ES-I3 (cell line): Measurements from ENCODE around the gene PRR16.

ENCODE experiments used
- H3K36me3 ChIP-seq: 2 replicates; pipeline ENCODE4 v1.6.1; 2013; ENCODE audit warnings: mild to moderate bottlenecking, low read length, control low read depth, moderate library complexity; ENCODE audit not compliant: insufficient read depth
- H3K4me1 ChIP-seq: 2 replicates; pipeline ENCODE4 v1.6.1; 2013; ENCODE audit warnings: mild to moderate bottlenecking, control low read depth, low read length; ENCODE audit not compliant: insufficient read depth
- H3K9ac ChIP-seq: 2 replicates; pipeline ENCODE4 v1.6.1; 2013; ENCODE audit warnings: low read depth, mild to moderate bottlenecking, low read length, moderate library complexity
- H3K9me3 ChIP-seq: 2 replicates; pipeline ENCODE4 v1.6.1; 2013; ENCODE audit warnings: mild to moderate bottlenecking, low read length, moderate library complexity; ENCODE audit not compliant: control insufficient read depth, insufficient read depth

Gene PRR16

DNA sequence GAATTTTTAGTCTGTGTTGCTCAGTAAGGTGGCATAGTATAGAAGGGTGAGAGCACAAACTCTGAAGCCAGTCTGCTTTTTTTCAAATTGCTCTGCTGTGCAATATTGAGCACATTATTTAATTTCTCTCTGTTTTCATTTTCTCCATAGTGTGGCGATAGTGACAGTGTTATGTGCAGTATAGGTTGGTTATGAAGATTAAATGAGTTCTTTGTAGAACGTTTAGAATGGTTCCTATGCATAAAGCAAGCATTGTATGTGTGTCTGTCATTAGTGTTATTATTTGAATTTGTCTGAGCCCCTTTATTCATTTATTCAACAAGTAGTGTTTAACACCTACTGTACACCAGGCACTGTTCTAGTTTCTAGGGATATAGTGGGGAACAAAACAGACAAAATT, 9.2 kb downstream of the PRR16 start:
- H3K36me3 ChIP-seq: no peaks in the 10 kb centered on the region
- H3K9me3 ChIP-seq: no peaks in the 10 kb centered on the region
- H3K4me1 ChIP-seq: no peaks in the 10 kb centered on the region
- no peak overlapping the region for H3K9ac ChIP-seq

DNA sequence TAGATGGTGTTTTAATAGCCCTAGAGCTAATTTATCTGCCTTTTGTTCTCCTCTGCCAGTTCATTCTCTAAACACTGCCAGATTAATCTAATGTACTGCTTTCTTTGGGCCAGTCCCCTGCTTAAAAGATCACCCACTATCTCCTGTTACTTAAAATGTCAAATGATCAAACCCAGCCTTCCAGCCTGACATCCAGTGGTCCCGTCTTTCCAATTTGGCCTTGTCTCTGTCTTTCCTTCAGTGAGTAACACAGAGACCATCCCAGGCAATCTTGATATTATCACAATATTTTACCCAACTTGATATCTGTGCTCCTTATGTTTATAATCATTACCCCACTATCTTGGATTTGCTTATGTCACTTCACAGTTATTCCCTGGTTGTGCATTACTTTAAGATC, 12.0 kb downstream of the PRR16 start:
- H3K9me3 ChIP-seq: no peaks in the 10 kb centered on the region
- no peaks in the 10 kb centered on the region for H3K36me3 ChIP-seq
- peaks cover 4% of the 10 kb centered on the region; the same call in 1 of the 2 replicates for H3K4me1 ChIP-seq
- no peak overlapping the region for H3K9ac ChIP-seq

GRCh38 chr5:120479066-120479465, 15.0 kb downstream of the PRR16 start:
- H3K9me3 ChIP-seq: no peaks in the 10 kb centered on the region
- no peaks in the 10 kb centered on the region for H3K36me3 ChIP-seq
- H3K9ac ChIP-seq: no peak overlapping the region
- H3K4me1 ChIP-seq: peaks cover 4% of the 10 kb centered on the region; the same call in 1 of the 2 replicates

DNA sequence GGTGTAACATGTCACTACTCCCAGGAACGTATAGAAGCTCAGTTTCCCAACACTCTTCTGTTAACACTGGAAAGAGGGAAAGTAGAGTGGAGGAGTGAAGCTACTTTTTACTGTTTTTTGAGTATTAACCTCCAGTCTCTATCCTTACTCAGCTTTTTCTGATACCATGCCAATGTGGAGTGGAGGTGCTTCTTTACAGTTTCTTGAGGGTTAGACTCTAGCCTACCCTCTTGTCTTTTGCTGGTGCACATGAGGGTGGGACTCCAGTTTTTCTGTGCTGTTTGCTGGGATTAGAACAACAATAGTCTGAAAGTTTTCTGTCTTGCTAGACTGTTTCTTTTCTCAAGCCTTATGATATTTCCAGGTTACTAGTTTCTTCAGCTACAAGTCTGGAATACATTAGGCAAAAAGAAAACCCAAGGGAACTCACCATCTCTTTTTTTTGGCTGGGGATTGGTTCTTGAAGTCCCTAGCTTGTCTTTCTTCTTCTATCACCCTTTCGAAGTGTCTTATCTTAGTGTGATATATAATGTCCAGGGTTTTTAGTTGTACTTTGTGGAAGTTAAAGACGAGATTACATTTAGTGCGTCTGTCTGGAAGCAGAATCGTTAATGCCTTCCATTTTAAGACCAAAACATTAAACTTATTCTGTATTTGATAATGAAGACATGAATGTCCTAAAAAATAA, 35.9 kb downstream of the PRR16 start:
- H3K36me3 ChIP-seq: no peaks in the 10 kb centered on the region
- H3K9me3 ChIP-seq: no peaks in the 10 kb centered on the region
- H3K4me1 ChIP-seq: no peaks in the 10 kb centered on the region
- no peak overlapping the region for H3K9ac ChIP-seq

DNA sequence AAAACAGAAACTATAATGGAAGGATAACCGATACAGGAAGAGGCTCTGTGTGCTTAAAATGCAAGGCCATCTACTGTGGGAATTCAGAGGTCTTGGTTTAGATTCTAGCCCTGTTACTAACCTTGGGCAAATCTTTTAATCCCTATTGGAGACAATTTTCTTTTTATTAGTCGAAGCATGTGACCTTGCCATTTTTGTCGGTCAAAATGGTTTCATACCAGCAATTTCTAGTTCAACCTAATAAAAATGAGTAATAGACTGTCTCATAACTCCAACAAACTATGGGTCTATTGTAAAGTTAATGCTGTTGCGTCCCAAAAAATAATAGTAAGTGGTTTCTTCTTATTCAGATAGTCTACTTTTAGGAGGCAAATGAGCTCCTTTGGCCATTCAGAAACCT, 38.4 kb downstream of the PRR16 start:
- no peaks in the 10 kb centered on the region for H3K9me3 ChIP-seq
- H3K9ac ChIP-seq: no peak overlapping the region
- H3K36me3 ChIP-seq: no peaks in the 10 kb centered on the region
- H3K4me1 ChIP-seq: no peaks in the 10 kb centered on the region; the same call in 1 of the 2 replicates

GRCh38 chr5:120503341-120503740, 39.2 kb downstream of the PRR16 start:
- Histone ChIP-seq H3K9ac (no peak overlapping the region), H3K9me3 (no peaks in the 10 kb centered on the region)

GRCh38 chr5:120504057-120504456, 40.0 kb downstream of the PRR16 start:
- Histone ChIP-seq H3K9ac (no peak overlapping the region), H3K4me1 (peaks cover 14% of the 10 kb centered on the region), H3K9me3 (no peaks in the 10 kb centered on the region), H3K36me3 (no peaks in the 10 kb centered on the region)

More at GRCh38 chr5:120503341-120503740, 39.2 kb downstream of the PRR16 start:
- Histone ChIP-seq H3K4me1 (peaks cover 7% of the 10 kb centered on the region), H3K36me3 (no peaks in the 10 kb centered on the region)

- H3K9ac ChIP-seq: no peak overlapping the region
- H3K4me1 ChIP-seq: peaks cover 30% of the 10 kb centered on the region
- H3K36me3 ChIP-seq: no peaks in the 10 kb centered on the region
- no peaks in the 10 kb centered on the region for H3K9me3 ChIP-seq
These were observed 43.1 kb downstream of the PRR16 start for GRCh38 chr5:120507197-120507596.

DNA sequence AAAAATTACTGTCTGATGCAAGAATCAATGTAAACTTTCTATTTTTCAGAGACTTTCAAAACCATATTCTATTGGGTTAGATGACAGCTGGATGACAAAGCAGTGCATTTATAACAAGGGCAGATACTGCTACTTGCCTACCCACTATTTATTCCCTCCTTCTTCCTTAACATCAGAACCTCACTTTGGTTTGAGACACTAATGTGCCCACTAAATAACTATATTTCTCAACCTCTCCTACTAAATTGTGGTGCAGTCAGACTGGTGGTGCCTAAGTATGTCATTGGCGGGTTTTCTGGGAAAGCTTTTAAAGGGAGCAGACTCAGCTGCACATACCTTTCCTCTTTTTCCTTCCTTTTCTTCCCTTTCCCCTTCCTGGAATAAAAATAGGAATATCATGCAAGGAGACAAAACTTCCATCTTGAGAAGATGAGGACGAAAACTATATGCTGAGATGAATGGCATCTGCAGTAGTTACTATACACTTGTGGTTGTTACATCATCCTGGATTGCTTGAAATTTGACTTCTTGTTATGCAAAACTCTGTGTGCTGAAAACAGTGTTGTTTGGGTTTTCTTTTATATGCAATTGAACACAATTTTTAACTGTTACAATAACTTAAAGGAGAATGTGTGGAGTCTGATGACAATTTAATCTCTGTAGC, 43.8 kb downstream of the PRR16 start:
- Histone ChIP-seq H3K9ac (no peak overlapping the region), H3K36me3 (no peaks in the 10 kb centered on the region), H3K4me1 (peaks cover 38% of the 10 kb centered on the region), H3K9me3 (no peaks in the 10 kb centered on the region)

DNA sequence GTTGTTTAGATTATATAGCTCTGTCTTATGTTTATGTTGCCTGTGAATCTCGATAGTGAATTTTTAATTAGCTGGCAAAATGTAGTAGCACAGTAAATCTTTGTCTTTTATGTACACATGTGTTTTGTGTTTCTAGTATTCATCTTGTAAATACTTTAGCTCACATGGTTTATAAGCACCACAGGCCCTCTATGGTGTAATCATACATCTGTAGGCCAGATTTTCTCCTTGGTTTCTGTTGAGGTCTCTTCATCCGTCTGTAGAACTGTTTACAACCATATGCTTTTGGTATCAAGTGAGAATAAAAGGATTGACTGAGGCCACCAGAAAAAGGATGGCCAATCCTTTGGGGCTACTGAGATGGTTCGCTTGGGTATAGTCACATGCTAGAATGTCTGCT, 45.0 kb downstream of the PRR16 start:
- no peak overlapping the region for H3K9ac ChIP-seq
- no peaks in the 10 kb centered on the region for H3K9me3 ChIP-seq
- H3K36me3 ChIP-seq: no peaks in the 10 kb centered on the region
- H3K4me1 ChIP-seq: peaks cover 43% of the 10 kb centered on the region

DNA sequence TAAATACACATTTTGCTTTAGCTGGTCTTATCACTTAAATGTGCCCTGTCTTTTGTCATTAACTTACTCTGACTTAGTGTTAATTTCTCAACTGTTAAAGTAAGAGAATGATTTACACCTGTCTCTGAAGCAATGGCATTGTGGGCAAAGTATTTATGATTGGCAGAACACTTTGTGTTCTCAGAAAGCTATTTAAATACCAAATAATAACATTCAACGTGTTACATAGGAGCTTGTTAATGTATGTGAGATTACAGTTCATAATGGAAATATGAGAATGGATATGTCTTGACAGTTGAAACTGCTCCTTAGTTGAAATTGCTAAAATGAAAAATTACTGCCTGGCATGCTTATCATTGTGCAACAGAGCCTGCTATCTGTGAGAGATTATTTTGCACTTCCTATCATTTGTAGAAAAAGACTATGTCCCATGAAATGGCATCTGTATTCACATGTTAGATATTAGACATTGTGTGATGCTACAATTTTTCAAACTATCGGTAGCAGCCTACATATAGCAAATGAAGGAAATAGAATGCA, 46.1 kb downstream of the PRR16 start:
- H3K9me3 ChIP-seq: no peaks in the 10 kb centered on the region
- H3K36me3 ChIP-seq: no peaks in the 10 kb centered on the region
- H3K9ac ChIP-seq: no peak overlapping the region
- H3K4me1 ChIP-seq: peaks cover 45% of the 10 kb centered on the region

DNA sequence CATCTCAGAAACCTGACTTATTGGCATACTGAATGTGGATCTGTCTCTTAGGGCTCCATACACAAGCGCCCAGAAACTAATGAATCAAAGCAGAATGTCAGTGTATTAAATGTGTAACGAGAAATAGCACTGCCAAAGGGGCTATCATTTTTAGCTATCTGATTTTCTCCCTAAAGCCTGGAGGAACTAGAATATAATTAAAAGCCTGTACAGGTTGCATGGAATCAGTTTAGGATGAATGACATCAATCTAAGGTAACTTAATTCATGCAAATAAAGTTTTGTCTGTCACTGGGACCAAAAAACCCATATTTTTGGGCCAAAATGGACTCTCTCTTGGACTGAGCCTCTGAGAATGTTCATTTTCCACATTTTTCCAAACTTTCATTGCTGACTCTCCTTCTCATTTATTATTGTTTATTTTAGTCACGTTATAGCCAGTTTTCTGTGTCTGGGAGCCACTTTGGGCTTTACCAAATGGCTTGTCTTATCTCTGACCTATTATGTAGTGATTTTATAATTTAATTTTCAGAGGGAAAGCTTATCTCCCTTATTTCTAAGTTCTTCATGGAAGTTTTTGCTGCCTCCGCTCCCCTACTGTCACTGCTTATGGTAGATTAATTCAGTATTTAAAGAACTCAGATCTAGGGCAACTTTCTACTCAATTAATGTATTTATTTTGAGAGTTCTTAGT, 47.0 kb downstream of the PRR16 start:
- Histone ChIP-seq H3K4me1 (peaks cover 45% of the 10 kb centered on the region), H3K9ac (no peak overlapping the region), H3K9me3 (no peaks in the 10 kb centered on the region), H3K36me3 (no peaks in the 10 kb centered on the region)

DNA sequence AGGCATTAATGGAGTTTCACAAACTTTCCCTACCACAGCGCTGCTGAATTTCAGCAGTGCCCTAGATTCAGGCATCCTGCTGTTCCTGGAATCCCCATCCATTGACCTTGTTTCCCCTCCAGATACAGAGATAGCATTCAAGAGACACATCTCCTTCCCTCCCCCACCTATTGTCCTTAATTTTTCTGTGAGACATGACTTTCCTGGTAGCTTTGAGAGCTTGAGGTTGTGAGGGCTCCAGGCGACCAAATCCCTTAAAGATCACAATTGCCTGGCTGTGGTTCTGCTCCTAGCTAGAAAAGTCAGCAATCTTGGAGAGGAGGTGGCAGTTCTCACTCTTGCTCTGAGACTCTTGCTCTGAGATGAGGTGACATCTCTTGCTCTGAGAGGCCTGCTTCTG, 48.0 kb downstream of the PRR16 start:
- no peak overlapping the region for H3K9ac ChIP-seq
- H3K9me3 ChIP-seq: no peaks in the 10 kb centered on the region
- H3K36me3 ChIP-seq: no peaks in the 10 kb centered on the region
- peaks cover 50% of the 10 kb centered on the region for H3K4me1 ChIP-seq

GRCh38 chr5:120512791-120513650, 48.9 kb downstream of the PRR16 start:
- Histone ChIP-seq H3K36me3 (no peaks in the 10 kb centered on the region), H3K9me3 (no peaks in the 10 kb centered on the region), H3K9ac (no peak overlapping the region), H3K4me1 (peaks cover 47% of the 10 kb centered on the region)
